ENCODE measurements around the gene RRBP1.

DNA sequence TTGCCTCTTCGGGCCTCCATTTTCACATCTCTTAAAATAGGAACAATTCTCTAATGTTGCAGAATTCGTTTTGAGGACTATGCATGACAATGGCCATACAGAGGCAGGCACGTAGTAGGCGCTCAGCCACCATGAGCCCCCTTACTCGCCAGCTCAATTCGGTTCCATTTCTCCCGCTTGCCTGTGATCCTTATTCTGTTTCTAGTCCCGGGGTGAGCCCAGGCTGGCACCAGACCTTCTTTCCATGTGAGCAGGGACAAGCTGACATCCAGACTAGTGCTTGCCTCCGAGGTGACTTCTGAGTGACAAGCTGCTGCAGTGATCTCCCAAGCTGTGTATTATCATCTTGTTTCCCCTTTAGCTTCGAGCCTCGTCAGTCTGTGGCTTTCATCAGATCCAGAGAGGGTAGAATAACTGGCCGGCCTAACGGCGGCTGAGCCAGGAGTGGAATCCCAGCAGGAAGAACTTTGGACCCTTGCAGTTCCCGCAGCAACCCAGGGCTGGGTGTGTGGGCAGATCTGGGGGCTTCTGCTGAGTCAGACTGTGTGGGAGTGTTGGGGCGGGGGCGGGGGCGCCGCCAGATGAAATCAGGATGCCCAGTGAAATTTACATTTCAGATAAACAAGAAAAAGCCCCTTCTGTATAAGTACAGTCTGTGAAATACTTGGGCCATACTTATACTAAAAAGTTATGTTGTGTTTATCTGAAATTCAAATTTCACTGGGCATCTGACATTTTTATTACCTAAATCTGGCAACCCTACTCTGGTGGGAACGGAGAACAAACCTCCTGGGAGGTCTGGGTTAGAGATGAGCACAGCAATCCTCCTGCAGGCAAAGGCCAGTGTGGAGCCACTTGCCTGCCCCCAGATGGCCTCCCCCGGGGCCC lies 28.6 kb upstream of the RRBP1 start:
- TF ChIP-seq, protein P1, sequence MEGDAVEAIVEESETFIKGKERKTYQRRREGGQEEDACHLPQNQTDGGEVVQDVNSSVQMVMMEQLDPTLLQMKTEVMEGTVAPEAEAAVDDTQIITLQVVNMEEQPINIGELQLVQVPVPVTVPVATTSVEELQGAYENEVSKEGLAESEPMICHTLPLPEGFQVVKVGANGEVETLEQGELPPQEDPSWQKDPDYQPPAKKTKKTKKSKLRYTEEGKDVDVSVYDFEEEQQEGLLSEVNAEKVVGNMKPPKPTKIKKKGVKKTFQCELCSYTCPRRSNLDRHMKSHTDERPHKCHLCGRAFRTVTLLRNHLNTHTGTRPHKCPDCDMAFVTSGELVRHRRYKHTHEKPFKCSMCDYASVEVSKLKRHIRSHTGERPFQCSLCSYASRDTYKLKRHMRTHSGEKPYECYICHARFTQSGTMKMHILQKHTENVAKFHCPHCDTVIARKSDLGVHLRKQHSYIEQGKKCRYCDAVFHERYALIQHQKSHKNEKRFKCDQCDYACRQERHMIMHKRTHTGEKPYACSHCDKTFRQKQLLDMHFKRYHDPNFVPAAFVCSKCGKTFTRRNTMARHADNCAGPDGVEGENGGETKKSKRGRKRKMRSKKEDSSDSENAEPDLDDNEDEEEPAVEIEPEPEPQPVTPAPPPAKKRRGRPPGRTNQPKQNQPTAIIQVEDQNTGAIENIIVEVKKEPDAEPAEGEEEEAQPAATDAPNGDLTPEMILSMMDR (IDR thresholded peaks at IDR 0.05), result no peak
- no peak for TF ChIP-seq POLR2A (IDR thresholded peaks at IDR 0.05)
